Measurements from ENCODE around the gene CCDC40. TPM values are rescaled to one million over a fixed set of nuclear protein-coding genes. Genes with fewer than 3 reads are reported as not detected.
A peak's percentile ranks its signal among the peaks of the same experiment; 100 is the strongest.

The CCDC40 gene
- polyA plus RNA-seq, 4 donors = 10.2 to 15.7 (median 12.9) TPM

DNA sequence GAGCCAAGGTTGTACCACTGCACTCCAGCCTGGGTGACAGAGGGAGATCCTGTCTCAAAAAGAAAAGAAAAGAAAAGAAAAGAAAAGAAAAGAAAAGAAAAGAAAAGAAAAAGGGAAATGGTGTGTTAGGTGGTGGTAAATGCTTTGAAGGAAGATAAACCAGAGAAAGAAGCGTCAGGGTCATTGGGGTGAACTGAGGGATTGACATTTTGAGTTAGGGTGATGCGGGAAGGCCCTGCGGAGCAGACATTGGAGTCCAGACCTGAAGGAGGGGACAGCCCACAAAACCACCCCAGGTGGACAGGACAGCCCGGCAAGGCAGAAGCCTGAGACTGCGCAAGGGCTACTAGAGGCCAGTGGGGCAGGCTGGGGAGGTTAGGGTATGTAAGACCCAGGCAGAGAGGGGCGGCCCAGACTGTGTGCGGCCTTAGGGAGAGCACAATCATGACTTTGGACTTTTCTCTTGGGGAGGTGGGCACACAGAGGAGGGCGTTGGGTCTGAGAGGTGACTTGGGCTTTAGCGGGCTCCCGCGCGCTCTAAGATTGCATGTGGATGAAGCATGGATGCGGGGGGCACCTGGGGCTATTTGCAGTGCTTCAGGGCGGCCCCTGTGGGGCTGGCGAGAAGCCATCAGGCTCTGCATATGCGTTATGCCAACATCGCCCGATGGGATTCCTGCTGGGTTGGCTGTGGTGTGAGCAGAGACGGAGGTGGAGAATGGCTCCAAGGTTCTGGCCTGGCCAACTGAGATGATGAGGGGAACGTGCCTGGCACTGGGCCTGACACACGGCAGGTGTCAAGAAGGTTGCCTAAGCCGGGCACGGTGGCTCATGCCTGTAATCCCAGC is 61.6 kb downstream of the CCDC40 start:
- no peak for DNase-seq (ENCODE audit: low read depth in 4 of 4, low spot score in 3 of 4)

DNA sequence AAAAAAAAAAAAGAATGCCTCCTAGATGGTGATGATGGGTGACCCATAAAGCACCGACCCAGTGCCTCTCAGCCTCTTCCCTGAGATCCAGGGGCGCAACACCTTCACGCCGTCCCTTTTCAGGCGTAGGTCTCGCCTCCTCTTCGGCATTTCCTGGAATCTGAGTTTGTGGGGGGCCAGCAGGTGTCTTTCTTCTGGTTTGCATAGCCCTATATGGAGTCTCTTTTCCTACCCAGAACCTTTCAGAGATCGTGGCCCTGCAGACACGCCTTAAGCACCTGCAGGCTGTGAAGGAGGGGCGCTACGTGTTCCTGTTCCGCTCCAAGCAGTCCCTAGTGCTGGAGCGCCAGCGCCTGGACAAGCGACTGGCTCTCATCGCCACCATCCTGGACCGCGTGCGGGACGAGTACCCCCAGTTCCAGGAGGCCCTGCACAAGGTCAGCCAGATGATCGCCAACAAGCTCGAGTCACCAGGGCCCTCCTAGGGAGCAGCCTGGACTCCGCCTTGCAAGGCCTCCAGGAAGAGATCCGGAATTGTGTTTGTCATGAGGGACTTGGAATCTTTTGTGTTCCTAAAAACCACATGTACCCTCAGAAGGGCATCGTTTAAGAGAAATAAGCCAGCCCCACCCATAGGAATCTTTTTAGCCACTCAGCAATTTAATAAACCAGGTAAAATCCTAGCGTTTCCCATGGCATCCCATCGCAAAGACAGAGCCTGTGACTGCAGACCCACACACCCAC is 63.0 kb downstream of the CCDC40 start:
- no peak for DNase-seq (ENCODE audit: low read depth in 4 of 4, low spot score in 3 of 4)

DNA sequence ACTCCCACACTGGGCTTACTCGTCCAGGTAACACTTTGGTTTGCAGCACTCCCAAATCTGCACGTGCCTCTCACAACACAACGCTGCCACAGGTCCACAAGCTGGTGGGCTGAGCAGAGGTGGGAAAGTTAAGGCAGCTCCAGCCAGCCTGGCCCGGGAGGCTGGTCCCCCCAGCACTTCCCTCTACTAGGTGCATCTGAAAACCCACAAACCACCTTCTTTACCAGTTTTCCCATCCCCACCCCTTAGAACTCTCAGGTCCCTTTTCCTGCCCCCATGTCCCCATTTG is 63.5 kb downstream of the CCDC40 start:
- no peak for DNase-seq (ENCODE audit: low read depth in 4 of 4, low spot score in 3 of 4)

DNA sequence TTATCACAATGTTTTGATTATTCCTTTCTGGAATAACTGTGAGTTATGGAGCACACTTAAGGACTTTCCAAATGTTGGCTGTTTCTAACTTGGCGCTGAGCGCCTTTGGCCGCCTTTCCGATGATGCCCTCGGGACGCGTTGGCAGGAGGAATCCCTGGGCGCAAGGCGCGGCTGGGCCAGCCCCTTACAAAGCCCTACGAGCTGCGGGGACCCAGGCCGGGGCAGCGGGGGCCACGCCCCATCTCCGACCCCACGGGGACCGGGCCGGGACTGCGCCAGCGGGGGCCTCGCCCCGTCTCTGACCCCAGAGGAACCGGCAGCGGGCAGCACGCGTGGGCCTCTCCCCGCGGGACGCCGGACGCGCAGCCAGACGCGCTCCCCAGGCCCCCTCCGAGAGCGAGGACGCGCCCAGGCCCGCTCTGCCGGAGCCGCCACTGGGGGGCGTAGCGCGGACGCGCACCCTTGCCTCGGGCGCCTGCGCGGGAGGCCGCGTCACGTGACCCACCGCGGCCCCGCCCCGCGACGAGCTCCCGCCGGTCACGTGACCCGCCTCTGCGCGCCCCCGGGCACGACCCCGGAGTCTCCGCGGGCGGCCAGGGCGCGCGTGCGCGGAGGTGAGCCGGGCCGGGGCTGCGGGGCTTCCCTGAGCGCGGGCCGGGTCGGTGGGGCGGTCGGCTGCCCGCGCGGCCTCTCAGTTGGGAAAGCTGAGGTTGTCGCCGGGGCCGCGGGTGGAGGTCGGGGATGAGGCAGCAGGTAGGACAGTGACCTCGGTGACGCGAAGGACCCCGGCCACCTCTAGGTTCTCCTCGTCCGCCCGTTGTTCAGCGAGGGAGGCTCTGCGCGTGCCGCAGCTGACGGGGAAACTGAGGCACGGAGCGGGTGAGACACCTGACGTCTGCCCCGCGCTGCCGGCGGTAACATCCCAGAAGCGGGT is 64.8 kb downstream of the CCDC40 start, which contains the start of gene GAA:
GAA (plus strand) TSS at position 571 of the 935 bp plus-strand sequence. CDS start 3,006 bp downstream, outside the sequence.
- DNase-seq (ENCODE audit: low read depth in 4 of 4, low spot score in 3 of 4) = peak; percentile 77 to 86 (median 82)

DNA sequence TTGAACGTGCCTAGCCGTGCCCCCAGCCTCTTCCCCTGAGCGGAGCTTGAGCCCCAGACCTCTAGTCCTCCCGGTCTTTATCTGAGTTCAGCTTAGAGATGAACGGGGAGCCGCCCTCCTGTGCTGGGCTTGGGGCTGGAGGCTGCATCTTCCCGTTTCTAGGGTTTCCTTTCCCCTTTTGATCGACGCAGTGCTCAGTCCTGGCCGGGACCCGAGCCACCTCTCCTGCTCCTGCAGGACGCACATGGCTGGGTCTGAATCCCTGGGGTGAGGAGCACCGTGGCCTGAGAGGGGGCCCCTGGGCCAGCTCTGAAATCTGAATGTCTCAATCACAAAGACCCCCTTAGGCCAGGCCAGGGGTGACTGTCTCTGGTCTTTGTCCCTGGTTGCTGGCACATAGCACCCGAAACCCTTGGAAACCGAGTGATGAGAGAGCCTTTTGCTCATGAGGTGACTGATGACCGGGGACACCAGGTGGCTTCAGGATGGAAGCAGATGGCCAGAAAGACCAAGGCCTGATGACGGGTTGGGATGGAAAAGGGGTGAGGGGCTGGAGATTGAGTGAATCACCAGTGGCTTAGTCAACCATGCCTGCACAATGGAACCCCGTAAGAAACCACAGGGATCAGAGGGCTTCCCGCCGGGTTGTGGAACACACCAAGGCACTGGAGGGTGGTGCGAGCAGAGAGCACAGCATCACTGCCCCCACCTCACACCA is 65.7 kb downstream of the CCDC40 start:
- no peak for DNase-seq (ENCODE audit: low read depth in 4 of 4, low spot score in 3 of 4)

DNA sequence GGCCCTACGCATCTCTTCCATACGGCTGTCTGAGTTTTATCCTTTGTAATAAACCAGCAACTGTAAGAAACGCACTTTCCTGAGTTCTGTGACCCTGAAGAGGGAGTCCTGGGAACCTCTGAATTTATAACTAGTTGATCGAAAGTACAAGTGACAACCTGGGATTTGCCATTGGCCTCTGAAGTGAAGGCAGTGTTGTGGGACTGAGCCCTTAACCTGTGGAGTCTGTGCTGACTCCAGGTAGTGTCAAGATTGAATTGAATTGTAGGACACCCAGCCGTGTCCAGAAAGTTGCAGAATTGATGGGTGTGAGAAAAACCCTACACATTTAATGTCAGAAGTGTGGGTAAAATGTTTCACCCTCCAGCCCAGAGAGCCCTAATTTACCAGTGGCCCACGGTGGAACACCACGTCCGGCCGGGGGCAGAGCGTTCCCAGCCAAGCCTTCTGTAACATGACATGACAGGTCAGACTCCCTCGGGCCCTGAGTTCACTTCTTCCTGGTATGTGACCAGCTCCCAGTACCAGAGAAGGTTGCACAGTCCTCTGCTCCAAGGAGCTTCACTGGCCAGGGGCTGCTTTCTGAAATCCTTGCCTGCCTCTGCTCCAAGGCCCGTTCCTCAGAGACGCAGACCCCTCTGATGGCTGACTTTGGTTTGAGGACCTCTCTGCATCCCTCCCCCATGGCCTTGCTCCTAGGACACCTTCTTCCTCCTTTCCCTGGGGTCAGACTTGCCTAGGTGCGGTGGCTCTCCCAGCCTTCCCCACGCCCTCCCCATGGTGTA is 66.4 kb downstream of the CCDC40 start:
- DNase-seq (ENCODE audit: low read depth in 4 of 4, low spot score in 3 of 4) = no peak

DNA sequence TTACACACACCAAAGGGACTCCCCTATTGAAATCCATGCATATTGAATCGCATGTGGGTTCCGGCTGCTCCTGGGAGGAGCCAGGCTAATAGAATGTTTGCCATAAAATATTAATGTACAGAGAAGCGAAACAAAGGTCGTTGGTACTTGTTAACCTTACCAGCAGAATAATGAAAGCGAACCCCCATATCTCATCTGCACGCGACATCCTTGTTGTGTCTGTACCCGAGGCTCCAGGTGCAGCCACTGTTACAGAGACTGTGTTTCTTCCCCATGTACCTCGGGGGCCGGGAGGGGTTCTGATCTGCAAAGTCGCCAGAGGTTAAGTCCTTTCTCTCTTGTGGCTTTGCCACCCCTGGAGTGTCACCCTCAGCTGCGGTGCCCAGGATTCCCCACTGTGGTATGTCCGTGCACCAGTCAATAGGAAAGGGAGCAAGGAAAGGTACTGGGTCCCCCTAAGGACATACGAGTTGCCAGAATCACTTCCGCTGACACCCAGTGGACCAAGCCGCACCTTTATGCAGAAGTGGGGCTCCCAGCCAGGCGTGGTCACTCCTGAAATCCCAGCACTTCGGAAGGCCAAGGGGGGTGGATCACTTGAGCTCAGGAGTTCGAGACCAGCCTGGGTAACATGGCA is 67.1 kb downstream of the CCDC40 start:
- DNase-seq (ENCODE audit: low read depth in 4 of 4, low spot score in 3 of 4) = no peak

DNA sequence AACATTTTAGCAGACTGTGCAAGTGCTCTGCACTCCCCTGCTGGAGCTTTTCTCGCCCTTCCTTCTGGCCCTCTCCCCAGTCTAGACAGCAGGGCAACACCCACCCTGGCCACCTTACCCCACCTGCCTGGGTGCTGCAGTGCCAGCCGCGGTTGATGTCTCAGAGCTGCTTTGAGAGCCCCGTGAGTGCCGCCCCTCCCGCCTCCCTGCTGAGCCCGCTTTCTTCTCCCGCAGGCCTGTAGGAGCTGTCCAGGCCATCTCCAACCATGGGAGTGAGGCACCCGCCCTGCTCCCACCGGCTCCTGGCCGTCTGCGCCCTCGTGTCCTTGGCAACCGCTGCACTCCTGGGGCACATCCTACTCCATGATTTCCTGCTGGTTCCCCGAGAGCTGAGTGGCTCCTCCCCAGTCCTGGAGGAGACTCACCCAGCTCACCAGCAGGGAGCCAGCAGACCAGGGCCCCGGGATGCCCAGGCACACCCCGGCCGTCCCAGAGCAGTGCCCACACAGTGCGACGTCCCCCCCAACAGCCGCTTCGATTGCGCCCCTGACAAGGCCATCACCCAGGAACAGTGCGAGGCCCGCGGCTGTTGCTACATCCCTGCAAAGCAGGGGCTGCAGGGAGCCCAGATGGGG is 68.0 kb downstream of the CCDC40 start:
- no peak for DNase-seq (ENCODE audit: low read depth in 4 of 4, low spot score in 3 of 4)

DNA sequence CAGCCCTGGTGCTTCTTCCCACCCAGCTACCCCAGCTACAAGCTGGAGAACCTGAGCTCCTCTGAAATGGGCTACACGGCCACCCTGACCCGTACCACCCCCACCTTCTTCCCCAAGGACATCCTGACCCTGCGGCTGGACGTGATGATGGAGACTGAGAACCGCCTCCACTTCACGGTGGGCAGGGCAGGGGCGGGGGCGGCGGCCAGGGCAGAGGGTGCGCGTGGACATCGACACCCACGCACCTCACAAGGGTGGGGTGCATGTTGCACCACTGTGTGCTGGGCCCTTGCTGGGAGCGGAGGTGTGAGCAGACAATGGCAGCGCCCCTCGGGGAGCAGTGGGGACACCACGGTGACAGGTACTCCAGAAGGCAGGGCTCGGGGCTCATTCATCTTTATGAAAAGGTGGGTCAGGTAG is 68.5 kb downstream of the CCDC40 start:
- DNase-seq (ENCODE audit: low read depth in 4 of 4, low spot score in 3 of 4) = no peak

DNA sequence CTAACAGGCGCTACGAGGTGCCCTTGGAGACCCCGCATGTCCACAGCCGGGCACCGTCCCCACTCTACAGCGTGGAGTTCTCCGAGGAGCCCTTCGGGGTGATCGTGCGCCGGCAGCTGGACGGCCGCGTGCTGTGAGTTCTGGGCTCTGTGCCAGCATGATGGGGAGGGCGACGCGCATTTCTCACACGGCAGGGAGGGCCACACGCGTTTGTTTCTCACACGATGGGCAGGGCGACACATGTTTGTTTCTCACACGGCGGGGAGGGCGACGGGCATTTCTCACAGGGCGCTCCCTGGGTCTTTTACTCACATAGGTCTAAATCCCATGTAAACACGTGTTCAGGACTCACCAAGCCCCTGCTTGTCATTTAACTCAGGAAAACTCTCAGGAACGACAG is 69.3 kb downstream of the CCDC40 start:
- no peak for DNase-seq (ENCODE audit: low read depth in 4 of 4, low spot score in 3 of 4)

DNA sequence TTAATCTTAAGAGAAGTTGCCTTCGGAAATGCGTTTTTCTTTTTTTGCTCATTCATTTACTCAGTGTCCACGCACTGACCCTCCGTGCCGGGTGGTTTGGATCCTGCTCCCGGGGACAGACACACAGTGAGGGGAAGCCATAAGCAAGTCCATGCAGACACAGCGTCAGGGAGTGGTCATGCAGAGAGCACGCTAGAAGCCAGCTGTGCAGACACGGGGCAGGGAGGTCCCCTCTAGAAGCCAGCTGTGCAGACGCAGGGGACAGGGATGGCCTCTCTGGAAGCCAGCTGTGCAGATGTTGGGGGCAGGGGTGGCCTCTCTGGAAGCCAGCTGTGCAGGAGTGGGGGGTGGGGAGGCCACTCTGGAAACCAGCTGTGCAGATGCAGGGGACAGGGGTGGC is 69.7 kb downstream of the CCDC40 start:
- DNase-seq (ENCODE audit: low read depth in 4 of 4, low spot score in 3 of 4) = no peak

DNA sequence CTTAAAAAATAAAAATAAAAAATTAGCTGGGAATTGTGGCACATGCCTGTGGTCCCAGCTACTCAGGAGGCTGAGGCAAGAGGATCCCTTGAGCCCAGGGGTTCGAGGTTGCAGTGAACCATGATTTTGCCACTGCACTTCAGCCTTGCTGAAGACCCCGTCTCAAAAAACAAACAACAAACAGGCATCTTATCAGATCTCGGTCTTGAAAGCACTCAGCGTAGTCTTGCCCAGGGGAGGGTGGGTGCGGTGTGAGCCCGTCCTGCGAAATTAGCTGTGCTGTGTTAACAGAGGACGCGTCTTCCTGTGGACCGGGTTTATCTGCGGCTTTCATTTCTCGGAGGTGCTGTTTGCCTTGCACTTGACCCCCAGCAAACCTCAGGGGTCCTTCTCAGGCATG is 70.3 kb downstream of the CCDC40 start:
- no peak for DNase-seq (ENCODE audit: low read depth in 4 of 4, low spot score in 3 of 4)

DNA sequence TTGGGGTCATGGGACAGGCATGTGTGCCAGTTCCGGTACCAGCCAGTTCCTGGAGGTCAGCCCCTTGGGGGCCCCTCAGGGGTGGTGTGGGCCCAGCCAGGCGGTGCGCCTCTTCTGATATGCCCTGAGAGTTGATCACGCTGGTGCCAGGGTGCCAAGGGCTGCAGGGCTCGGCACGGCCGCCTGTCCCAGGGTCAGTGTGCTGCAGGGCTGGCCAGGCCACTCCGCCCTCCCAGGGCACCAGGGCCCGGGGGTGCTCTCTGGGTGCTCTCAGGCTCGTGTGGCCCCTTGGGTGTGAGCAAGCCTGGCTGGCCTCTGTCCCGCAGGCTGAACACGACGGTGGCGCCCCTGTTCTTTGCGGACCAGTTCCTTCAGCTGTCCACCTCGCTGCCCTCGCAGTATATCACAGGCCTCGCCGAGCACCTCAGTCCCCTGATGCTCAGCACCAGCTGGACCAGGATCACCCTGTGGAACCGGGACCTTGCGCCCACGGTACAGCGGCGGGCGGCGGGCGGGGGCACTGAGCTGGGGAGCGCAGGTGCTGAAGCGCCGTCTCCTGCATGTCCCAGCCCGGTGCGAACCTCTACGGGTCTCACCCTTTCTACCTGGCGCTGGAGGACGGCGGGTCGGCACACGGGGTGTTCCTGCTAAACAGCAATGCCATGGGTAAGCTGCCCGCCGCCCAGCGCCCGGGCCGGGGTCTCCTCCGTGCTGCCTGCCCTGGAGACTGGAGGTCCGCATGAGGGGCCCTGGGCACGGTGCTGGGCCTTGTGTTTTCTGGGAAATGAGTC is 71.0 kb downstream of the CCDC40 start:
- DNase-seq (ENCODE audit: low read depth in 4 of 4, low spot score in 3 of 4) = no peak

DNA sequence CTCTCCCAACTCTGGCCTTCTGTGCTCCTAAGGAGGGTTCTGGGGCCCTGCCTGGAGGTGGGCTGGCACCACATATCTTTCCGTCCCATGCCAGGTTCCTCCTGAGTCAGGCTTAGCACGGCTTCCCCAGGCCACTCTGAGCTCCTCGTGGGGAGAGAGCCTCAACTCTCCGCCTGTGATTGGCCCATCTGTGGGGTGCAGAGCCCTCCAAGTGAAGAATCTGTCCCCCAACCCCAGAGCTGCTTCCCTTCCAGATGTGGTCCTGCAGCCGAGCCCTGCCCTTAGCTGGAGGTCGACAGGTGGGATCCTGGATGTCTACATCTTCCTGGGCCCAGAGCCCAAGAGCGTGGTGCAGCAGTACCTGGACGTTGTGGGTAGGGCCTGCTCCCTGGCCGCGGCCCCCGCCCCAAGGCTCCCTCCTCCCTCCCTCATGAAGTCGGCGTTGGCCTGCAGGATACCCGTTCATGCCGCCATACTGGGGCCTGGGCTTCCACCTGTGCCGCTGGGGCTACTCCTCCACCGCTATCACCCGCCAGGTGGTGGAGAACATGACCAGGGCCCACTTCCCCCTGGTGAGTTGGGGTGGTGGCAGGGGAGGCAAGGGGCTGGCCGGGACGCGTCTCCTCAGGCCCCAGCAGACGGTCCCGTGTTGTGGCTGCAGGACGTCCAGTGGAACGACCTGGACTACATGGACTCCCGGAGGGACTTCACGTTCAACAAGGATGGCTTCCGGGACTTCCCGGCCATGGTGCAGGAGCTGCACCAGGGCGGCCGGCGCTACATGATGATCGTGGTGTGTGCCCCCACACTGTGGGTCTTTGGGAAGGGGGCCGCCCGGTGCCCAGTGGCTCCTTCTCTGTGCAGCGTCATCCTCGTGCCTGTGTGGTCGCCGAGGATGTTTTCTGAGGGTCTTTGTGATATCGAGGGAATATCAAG is 71.9 kb downstream of the CCDC40 start:
- DNase-seq (ENCODE audit: low read depth in 4 of 4, low spot score in 3 of 4) = no peak

DNA sequence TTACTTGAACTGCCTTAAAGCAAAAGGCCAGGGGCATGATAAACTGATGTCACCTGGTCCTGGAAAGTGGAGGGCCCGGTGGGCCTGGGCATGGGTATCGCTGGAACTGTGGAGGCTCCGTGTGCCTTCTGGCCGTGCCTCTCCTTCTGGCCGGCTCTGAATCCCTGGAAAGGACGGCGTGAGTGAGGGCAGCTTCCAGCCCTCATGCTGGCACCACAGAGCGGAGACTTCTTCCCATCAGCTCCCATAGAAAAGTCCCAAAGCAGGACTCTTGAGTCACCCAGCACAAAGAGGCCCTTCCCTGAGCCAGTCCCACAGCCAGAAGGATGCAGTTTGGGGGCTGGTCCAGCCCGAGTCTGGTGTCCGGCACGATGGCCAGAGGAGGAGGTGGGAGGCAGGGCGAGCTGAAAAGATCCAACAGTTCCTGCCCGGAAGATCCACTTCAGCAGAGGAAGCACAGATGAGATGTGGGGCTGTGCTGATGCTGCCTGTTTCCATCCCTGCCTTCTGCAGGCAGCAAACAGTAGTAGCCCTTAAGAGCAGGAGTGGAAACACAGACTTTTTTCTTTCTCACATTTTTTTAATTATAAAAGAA is 72.7 kb downstream of the CCDC40 start:
- DNase-seq (ENCODE audit: low read depth in 4 of 4, low spot score in 3 of 4) = no peak

DNA sequence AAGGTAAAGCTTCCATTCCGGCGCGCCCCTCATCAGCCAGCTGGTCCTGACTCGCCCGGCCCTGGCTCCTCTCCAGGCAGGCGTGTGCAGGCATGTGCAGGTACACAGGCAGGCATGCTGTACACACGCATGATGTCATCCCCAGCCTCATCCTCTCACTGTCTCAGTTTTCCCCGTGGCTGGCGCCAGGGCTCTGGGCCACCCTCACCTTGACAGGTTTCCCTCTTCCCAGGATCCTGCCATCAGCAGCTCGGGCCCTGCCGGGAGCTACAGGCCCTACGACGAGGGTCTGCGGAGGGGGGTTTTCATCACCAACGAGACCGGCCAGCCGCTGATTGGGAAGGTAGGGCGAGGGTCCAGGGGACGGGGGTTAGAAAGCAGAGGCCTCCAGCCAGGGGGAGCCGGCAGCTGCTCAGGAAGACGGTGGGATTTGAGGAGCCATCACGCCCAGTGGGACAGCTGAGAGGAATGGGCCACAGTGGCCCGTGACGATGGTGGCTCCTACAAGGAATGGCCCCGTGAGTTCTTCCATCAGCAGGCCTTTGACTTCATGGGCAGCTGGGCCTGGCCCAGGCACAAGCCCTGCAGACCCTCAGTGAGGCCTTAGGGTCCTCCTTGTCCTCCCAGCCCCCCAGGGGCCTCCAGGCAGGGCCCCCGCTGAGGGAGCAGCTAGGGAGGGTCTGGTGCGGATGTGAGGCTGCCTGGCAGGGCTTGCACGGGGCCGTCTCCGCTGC is 73.4 kb downstream of the CCDC40 start:
- no peak for DNase-seq (ENCODE audit: low read depth in 4 of 4, low spot score in 3 of 4)

All from right renal pelvis (tissue), 4 donors.